HepG2 (cell line): Measurements from ENCODE around the gene STK24. TPM values are rescaled to one million over a fixed set of nuclear protein-coding genes. Genes with fewer than 3 reads are reported as not detected.

Source experiments
- FOXA3 ChIP-seq: IDR thresholded peaks from 2 replicates; pipeline ENCODE4 v1.6.1; 2016; ENCODE audit warnings: missing genetic modification reagents, missing compliant biosample characterization
- HHEX ChIP-seq: IDR thresholded peaks from 2 replicates; pipeline ENCODE4 v1.6.1; 2016; ENCODE audit warnings: control low read depth
- HMG20A ChIP-seq: IDR thresholded peaks from 2 replicates; pipeline ENCODE4 v1.6.1; 2016; ENCODE audit warnings: borderline replicate concordance
- KDM1A ChIP-seq: IDR thresholded peaks from 2 replicates; pipeline ENCODE4 v1.6.1; 2016; ENCODE audit warnings: missing compliant biosample characterization
- KLF12 ChIP-seq: sonication (generic); formaldehyde crosslinking; IDR thresholded peaks from 2 replicates; pipeline ENCODE4 v1.4.0; 2020; ENCODE audit warnings: missing genetic modification reagents, borderline replicate concordance
- KLF15 ChIP-seq: sonication (generic); formaldehyde crosslinking; IDR thresholded peaks from 2 replicates; pipeline ENCODE4 v1.8.1; 2023; ENCODE audit warnings: borderline replicate concordance, mild to moderate bottlenecking, inconsistent platforms, missing genetic modification reagents, mixed read lengths
- MTA1 ChIP-seq: sonication (generic); formaldehyde crosslinking; IDR thresholded peaks from 2 replicates; pipeline ENCODE4 v1.4.0; 2020; ENCODE audit warnings: missing genetic modification reagents, mild to moderate bottlenecking, borderline replicate concordance
- SNAI1 ChIP-seq: sonication (generic); formaldehyde crosslinking; IDR thresholded peaks from 2 replicates; pipeline ENCODE4 v1.5.0; 2020; ENCODE audit warnings: mild to moderate bottlenecking, missing genetic modification reagents, borderline replicate concordance
- SRSF1 ChIP-seq: fragments of 200-400 bp; formaldehyde crosslinking; optimal IDR thresholded peaks from 2 replicates; pipeline ENCODE3; 2017; ENCODE audit warnings: mild to moderate bottlenecking, low read depth, low read length, moderate library complexity
- SYNCRIP ChIP-seq: fragments of 200-400 bp; formaldehyde crosslinking; IDR thresholded peaks from 2 replicates; pipeline ENCODE4 v1.6.1; 2018; ENCODE audit warnings: mild to moderate bottlenecking, low read depth, low read length; ENCODE audit not compliant: insufficient read depth
- ZIK1 ChIP-seq: sonication (generic); formaldehyde crosslinking; IDR thresholded peaks from 2 replicates; pipeline ENCODE4 v1.5.0; 2020; ENCODE audit warnings: mild to moderate bottlenecking, low read depth, missing genetic modification reagents, borderline replicate concordance
- ZNF20 ChIP-seq: sonication (generic); formaldehyde crosslinking; IDR thresholded peaks from 2 replicates; pipeline ENCODE4 v1.4.0; 2020; ENCODE audit warnings: mild to moderate bottlenecking, moderate library complexity, missing genetic modification reagents
- ZNF234 ChIP-seq: sonication (generic); formaldehyde crosslinking; conservative IDR thresholded peaks from 2 replicates; pipeline ENCODE4 v1.5.1; 2020; ENCODE audit warnings: mild to moderate bottlenecking, missing genetic modification reagents
- ZNF253 ChIP-seq: sonication (generic); formaldehyde crosslinking; IDR thresholded peaks from 2 replicates; pipeline ENCODE4 v1.8.0; 2022; ENCODE audit warnings: mild to moderate bottlenecking, missing genetic modification reagents, borderline replicate concordance
- ZNF432 ChIP-seq: sonication (generic); formaldehyde crosslinking; IDR thresholded peaks from 2 replicates; pipeline ENCODE4 v1.5.0; 2020; ENCODE audit warnings: missing genetic modification reagents, mild to moderate bottlenecking, borderline replicate concordance
- ZNF598 ChIP-seq: sonication (generic); formaldehyde crosslinking; IDR thresholded peaks from 2 replicates; pipeline ENCODE4 v1.5.1; 2020; ENCODE audit warnings: mild to moderate bottlenecking, missing genetic modification reagents, borderline replicate concordance
- ZNF883 ChIP-seq: sonication (generic); formaldehyde crosslinking; IDR thresholded peaks from 2 replicates; pipeline ENCODE4 v1.5.1; 2020; ENCODE audit warnings: mild to moderate bottlenecking, missing genetic modification reagents; ENCODE audit errors: not compliant biosample characterization
- polyA plus RNA-seq, 8 experiments: library from polyadenylated mRNA; depleted of rRNA in 3 of 8; stranded (reverse) in 7 of 8; unstranded in 1 of 8; fragments of >200 nt; fragmentation: Illumina TruSeq in 4 of 8; extraction: Trizol in 4 of 8; gene quantifications; 2 replicates each; pipeline versions ENCODE4 v1.2.1 to v1.2.3, GENCODE V29; 2011 to 2016; ENCODE audit warnings: low read depth in 4 of 8, missing spikeins in 1 of 8, mixed read lengths in 1 of 8; ENCODE audit not compliant: insufficient read depth in 1 of 8
- total RNA-seq, 5 experiments: library from RNA; depleted of rRNA; stranded (reverse); fragments of >200 nt; fragmentation: Illumina TruSeq; extraction: Trizol; gene quantifications; 2 replicates each; pipeline ENCODE4 v1.2.3, GENCODE V29; 2016; ENCODE audit warnings: low read depth in 1 of 5
- TF ChIP-seq, protein P1 (sequence below): sonication (generic); formaldehyde crosslinking; IDR thresholded peaks from 2 replicates; pipeline ENCODE4 v1.5.1; 2020; ENCODE audit warnings: mild to moderate bottlenecking, missing genetic modification reagents, moderate library complexity
- TF ChIP-seq, protein P2 (sequence below): sonication (generic); formaldehyde crosslinking; IDR thresholded peaks from 2 replicates; pipeline ENCODE4 v1.5.0; 2020; ENCODE audit warnings: missing genetic modification reagents, mild to moderate bottlenecking, borderline replicate concordance
- TF ChIP-seq, protein P3 (sequence below): sonication (generic); formaldehyde crosslinking; IDR thresholded peaks from 2 replicates; pipeline ENCODE4 v1.5.1; 2020; ENCODE audit warnings: mild to moderate bottlenecking, missing genetic modification reagents
- TF ChIP-seq, protein P4 (sequence below): sonication (generic); formaldehyde crosslinking; IDR thresholded peaks from 2 replicates; pipeline ENCODE4 v1.8.0; 2022; ENCODE audit warnings: mild to moderate bottlenecking, missing genetic modification reagents, moderate library complexity
- TF ChIP-seq, protein P5 (sequence below): sonication (generic); formaldehyde crosslinking; IDR thresholded peaks from 2 replicates; pipeline ENCODE4 v1.9.0; 2021; ENCODE audit warnings: missing genetic modification reagents, mild to moderate bottlenecking, borderline replicate concordance

Gene STK24
- total and polyA plus RNA-seq, 2 of the 13 experiments (the other 11 are each of a cell fraction or from before 2014, with no cell fraction given): 51.3 to 73.0 TPM

DNA sequence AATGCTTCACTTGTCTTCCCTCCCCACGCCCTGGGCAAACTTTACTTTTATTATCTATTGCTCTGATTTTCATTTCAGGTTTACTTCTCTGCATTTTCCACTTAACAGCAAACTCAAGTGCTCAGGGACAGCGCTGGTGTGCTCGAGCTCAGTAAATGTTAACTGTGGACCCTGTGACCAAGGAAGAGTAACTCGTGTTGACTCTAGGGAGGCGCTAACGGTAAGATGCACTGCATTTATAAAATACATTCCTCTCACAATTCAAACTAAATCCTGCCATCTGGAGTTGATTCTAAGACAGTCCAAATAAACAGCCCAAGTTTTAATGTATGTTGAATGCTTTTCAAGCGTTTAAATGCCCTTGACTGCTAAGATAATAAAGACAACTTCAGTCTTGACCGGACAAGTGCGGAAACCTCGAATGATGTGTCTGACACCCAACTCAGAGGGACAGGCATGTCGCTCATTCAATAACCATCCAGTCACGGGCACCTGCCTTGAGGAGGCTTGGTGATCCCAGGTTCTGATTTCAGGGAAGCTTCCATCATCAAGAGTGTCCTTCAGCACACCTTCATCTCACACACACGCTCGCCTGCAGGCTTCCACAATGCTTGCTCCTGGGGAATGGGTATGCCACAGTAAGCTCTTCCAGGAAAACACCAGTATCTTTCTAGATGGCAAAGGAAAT lies 93.2 kb downstream of the STK24 start (continued):
- TF ChIP-seq, protein P1, sequence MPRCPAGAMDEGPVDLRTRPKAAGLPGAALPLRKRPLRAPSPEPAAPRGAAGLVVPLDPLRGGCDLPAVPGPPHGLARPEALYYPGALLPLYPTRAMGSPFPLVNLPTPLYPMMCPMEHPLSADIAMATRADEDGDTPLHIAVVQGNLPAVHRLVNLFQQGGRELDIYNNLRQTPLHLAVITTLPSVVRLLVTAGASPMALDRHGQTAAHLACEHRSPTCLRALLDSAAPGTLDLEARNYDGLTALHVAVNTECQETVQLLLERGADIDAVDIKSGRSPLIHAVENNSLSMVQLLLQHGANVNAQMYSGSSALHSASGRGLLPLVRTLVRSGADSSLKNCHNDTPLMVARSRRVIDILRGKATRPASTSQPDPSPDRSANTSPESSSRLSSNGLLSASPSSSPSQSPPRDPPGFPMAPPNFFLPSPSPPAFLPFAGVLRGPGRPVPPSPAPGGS (CRISPR knock-in tag): no peak
- TF ChIP-seq FOXA3 (CRISPR knock-in tag) (0 out of 2 replicates have a peak, but pooled peaks have one; percentile 29), ZNF20 (no peak), KLF12 (0 out of 2 replicates have a peak, but pooled peaks have one; percentile 5), SYNCRIP (no peak), ZNF234 (CRISPR knock-in tag) (no peak), ZNF432 (CRISPR knock-in tag) (no peak), MTA1 (CRISPR knock-in tag) (no peak), ZNF883 (no peak), KLF15 (CRISPR knock-in tag) (no peak), HHEX (CRISPR knock-in tag) (no peak), ZIK1 (CRISPR knock-in tag) (no peak), ZNF598 (no peak), ZNF253 (no peak), SNAI1 (CRISPR knock-in tag) (no peak), SRSF1 (no peak), HMG20A (no peak), KDM1A (CRISPR knock-in tag) (no peak)
- TF ChIP-seq, protein P2, sequence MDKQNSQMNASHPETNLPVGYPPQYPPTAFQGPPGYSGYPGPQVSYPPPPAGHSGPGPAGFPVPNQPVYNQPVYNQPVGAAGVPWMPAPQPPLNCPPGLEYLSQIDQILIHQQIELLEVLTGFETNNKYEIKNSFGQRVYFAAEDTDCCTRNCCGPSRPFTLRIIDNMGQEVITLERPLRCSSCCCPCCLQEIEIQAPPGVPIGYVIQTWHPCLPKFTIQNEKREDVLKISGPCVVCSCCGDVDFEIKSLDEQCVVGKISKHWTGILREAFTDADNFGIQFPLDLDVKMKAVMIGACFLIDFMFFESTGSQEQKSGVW (CRISPR knock-in tag): no peak
- TF ChIP-seq, protein P3, sequence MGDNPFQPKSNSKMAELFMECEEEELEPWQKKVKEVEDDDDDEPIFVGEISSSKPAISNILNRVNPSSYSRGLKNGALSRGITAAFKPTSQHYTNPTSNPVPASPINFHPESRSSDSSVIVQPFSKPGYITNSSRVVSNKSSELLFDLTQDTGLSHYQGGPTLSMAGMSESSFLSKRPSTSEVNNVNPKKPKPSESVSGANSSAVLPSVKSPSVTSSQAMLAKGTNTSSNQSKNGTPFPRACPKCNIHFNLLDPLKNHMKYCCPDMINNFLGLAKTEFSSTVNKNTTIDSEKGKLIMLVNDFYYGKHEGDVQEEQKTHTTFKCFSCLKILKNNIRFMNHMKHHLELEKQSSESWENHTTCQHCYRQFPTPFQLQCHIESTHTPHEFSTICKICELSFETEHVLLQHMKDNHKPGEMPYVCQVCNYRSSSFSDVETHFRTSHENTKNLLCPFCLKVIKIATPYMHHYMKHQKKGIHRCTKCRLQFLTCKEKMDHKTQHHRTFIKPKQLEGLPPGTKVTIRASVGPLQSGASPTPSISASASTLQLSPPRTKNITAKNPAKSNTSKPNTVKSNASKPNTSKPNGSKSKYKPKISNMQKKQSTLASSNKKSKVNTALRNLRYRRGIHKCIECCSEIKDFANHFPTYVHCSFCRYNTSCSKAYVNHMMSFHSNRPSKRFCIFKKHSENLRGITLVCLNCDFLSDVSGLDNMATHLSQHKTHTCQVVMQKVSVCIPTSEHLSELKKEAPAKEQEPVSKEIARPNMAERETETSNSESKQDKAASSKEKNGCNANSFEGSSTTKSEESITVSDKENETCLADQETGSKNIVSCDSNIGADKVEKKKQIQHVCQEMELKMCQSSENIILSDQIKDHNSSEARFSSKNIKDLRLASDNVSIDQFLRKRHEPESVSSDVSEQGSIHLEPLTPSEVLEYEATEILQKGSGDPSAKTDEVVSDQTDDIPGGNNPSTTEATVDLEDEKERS (CRISPR knock-in tag): no peak
- TF ChIP-seq, protein P4, sequence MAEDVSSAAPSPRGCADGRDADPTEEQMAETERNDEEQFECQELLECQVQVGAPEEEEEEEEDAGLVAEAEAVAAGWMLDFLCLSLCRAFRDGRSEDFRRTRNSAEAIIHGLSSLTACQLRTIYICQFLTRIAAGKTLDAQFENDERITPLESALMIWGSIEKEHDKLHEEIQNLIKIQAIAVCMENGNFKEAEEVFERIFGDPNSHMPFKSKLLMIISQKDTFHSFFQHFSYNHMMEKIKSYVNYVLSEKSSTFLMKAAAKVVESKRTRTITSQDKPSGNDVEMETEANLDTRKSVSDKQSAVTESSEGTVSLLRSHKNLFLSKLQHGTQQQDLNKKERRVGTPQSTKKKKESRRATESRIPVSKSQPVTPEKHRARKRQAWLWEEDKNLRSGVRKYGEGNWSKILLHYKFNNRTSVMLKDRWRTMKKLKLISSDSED (CRISPR knock-in tag): no peak
- TF ChIP-seq, protein P5, sequence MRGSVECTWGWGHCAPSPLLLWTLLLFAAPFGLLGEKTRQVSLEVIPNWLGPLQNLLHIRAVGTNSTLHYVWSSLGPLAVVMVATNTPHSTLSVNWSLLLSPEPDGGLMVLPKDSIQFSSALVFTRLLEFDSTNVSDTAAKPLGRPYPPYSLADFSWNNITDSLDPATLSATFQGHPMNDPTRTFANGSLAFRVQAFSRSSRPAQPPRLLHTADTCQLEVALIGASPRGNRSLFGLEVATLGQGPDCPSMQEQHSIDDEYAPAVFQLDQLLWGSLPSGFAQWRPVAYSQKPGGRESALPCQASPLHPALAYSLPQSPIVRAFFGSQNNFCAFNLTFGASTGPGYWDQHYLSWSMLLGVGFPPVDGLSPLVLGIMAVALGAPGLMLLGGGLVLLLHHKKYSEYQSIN (CRISPR knock-in tag): no peak
